HEK293 (cell line): Measurements from ENCODE around the gene CACNA1E.

Experiments
- BCL11B ChIP-seq: fragments of 450-650 bp; formaldehyde crosslinking; IDR thresholded peaks from 2 replicates; pipeline ENCODE4 v1.5.1; 2016; ENCODE audit warnings: low read depth, missing biosample characterization, missing genetic modification characterization
- KLF16 ChIP-seq: fragments of 450-650 bp; formaldehyde crosslinking; IDR thresholded peaks from 2 replicates; pipeline ENCODE4 v1.5.1; 2017; ENCODE audit warnings: missing biosample characterization, missing genetic modification characterization
- PRDM4 ChIP-seq: fragments of 450-650 bp; formaldehyde crosslinking; IDR thresholded peaks from 2 replicates; pipeline ENCODE4 v1.5.1; 2017; ENCODE audit warnings: missing biosample characterization, missing genetic modification characterization
- SALL2 ChIP-seq: fragments of 450-650 bp; formaldehyde crosslinking; IDR thresholded peaks from 2 replicates; pipeline ENCODE4 v1.5.0; 2017; ENCODE audit warnings: missing biosample characterization, mild to moderate bottlenecking, missing genetic modification characterization, borderline replicate concordance
- SETDB1 ChIP-seq: IDR thresholded peaks from one replicate; pipeline ENCODE4 v1.6.1; 2017; ENCODE audit warnings: mild to moderate bottlenecking, low read length, moderate library complexity, mixed read lengths; ENCODE audit not compliant: insufficient read length
- YY1 ChIP-seq: fragments of 450-650 bp; formaldehyde crosslinking; IDR thresholded peaks from 2 replicates; pipeline ENCODE4 v1.5.1; 2018; ENCODE audit warnings: missing biosample characterization, missing genetic modification characterization
- ZFP37 ChIP-seq: fragments of 450-650 bp; formaldehyde crosslinking; IDR thresholded peaks from 2 replicates; pipeline ENCODE4 v1.5.1; 2016; ENCODE audit warnings: missing biosample characterization, missing genetic modification characterization
- ZNF18 ChIP-seq: fragments of 450-650 bp; formaldehyde crosslinking; IDR thresholded peaks from 2 replicates; pipeline ENCODE4 v1.5.1; 2016; ENCODE audit warnings: missing biosample characterization, missing genetic modification characterization
- ZNF223 ChIP-seq: fragments of 450-650 bp; formaldehyde crosslinking; IDR thresholded peaks from 2 replicates; pipeline ENCODE4 v1.5.1; 2016; ENCODE audit warnings: missing biosample characterization, missing genetic modification characterization
- ZNF530 ChIP-seq: fragments of 450-650 bp; formaldehyde crosslinking; IDR thresholded peaks from 2 replicates; pipeline ENCODE4 v1.5.1; 2016; ENCODE audit warnings: low read depth, missing biosample characterization, missing genetic modification characterization
- TF ChIP-seq, protein P1 (sequence below): fragments of 450-650 bp; formaldehyde crosslinking; IDR thresholded peaks from 2 replicates; pipeline ENCODE4 v1.5.1; 2016; ENCODE audit warnings: missing biosample characterization, missing genetic modification characterization

GRCh38 chr1:181514298-181515290 lies 31.3 kb downstream of the CACNA1E start:
- TF ChIP-seq BCL11B (tag by site-specific recombination): no peak
- TF ChIP-seq ZNF18 (tag by site-specific recombination): no peak
- TF ChIP-seq, protein P1, sequence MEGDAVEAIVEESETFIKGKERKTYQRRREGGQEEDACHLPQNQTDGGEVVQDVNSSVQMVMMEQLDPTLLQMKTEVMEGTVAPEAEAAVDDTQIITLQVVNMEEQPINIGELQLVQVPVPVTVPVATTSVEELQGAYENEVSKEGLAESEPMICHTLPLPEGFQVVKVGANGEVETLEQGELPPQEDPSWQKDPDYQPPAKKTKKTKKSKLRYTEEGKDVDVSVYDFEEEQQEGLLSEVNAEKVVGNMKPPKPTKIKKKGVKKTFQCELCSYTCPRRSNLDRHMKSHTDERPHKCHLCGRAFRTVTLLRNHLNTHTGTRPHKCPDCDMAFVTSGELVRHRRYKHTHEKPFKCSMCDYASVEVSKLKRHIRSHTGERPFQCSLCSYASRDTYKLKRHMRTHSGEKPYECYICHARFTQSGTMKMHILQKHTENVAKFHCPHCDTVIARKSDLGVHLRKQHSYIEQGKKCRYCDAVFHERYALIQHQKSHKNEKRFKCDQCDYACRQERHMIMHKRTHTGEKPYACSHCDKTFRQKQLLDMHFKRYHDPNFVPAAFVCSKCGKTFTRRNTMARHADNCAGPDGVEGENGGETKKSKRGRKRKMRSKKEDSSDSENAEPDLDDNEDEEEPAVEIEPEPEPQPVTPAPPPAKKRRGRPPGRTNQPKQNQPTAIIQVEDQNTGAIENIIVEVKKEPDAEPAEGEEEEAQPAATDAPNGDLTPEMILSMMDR (tag by site-specific recombination): no peak
- no peak for TF ChIP-seq PRDM4 (tag by site-specific recombination)
- no peak for TF ChIP-seq ZNF530 (tag by site-specific recombination)
- no peak for TF ChIP-seq KLF16 (tag by site-specific recombination)
- TF ChIP-seq SALL2: no peak
- no peak for TF ChIP-seq ZFP37 (tag by site-specific recombination)
- TF ChIP-seq ZNF223 (tag by site-specific recombination): no peak
- TF ChIP-seq SETDB1: no peak
- TF ChIP-seq YY1 (tag by site-specific recombination): no peak
